ENCODE measurements around the gene CHN2. TPM values are rescaled to one million over a fixed set of nuclear protein-coding genes. Genes with fewer than 3 reads are reported as not detected.

Gene CHN2
- total RNA-seq, 1 donor from 2014 or later, result 6.6 TPM

- H3K4me1 ChIP-seq, result peaks cover 14% of the 10 kb centered on the region
- H3K27ac ChIP-seq, result no peak overlapping the region
- no peak overlapping the region for H3K4me2 ChIP-seq
- H3K9ac ChIP-seq, result no peak overlapping the region
- no peaks in the 10 kb centered on the region for H3K36me3 ChIP-seq
- H3K27ac Mint-ChIP-seq, result no peak overlapping the region
- H3K27me3 ChIP-seq, result no peaks in the 10 kb centered on the region
- no peaks in the 10 kb centered on the region for H3K79me2 ChIP-seq (ENCODE audit: low read depth)
- peaks cover 6% of the 10 kb centered on the region for H3K9me3 Mint-ChIP-seq
- no peak overlapping the region for H2AFZ ChIP-seq (replicated peaks)
- no peak overlapping the region for H3K4me3 Mint-ChIP-seq
- no peaks in the 10 kb centered on the region for H3K27me3 Mint-ChIP-seq (ENCODE audit: insufficient read depth, low read depth)
- no peaks in the 10 kb centered on the region for H4K20me1 ChIP-seq (ENCODE audit: low read depth)
- H3K4me1 Mint-ChIP-seq, result peaks cover 9% of the 10 kb centered on the region
- DNase-seq (ENCODE audit: low spot score), result no peak
- peaks cover 10% of the 10 kb centered on the region for H3F3A ChIP-seq (ENCODE audit: low read depth)
- H3K9me3 ChIP-seq (ENCODE audit: low read depth), result no peaks in the 10 kb centered on the region
- no peaks in the 10 kb centered on the region for H3K36me3 Mint-ChIP-seq
- TF ChIP-seq EZH2 (IDR thresholded peaks at IDR 0.05) (no peak), CTCF (IDR thresholded peaks at IDR 0.05) (no peak), EZH2phosphoT487 (IDR thresholded peaks at IDR 0.05) (no peak)
- H3K4me3 ChIP-seq, result no peak overlapping the region
Measured at GRCh38 chr7:29236649-29237048, 42.1 kb downstream of the CHN2 start.

GRCh38 chr7:29237489-29237888, 42.9 kb downstream of the CHN2 start:
- Histone ChIP-seq H3K4me1 (peaks cover 6% of the 10 kb centered on the region), H3K9me3 (ENCODE audit: low read depth) (no peaks in the 10 kb centered on the region), H4K20me1 (ENCODE audit: low read depth) (no peaks in the 10 kb centered on the region), H3K9ac (no peak overlapping the region), H2AFZ (replicated peaks) (no peak overlapping the region), H3K4me3 (no peak overlapping the region), H3F3A (ENCODE audit: low read depth) (peaks cover 2% of the 10 kb centered on the region), H3K4me2 (no peak overlapping the region), H3K79me2 (ENCODE audit: low read depth) (no peaks in the 10 kb centered on the region), H3K36me3 (no peaks in the 10 kb centered on the region), H3K27ac (no peak overlapping the region), H3K27me3 (no peaks in the 10 kb centered on the region)
- Mint-ChIP-seq H3K4me3 (no peak overlapping the region), H3K9me3 (peaks cover 6% of the 10 kb centered on the region), H3K36me3 (no peaks in the 10 kb centered on the region), H3K4me1 (peaks cover 2% of the 10 kb centered on the region), H3K27ac (no peak overlapping the region), H3K27me3 (ENCODE audit: insufficient read depth, low read depth) (no peaks in the 10 kb centered on the region)
- DNase-seq (ENCODE audit: low spot score), result no peak
- TF ChIP-seq EZH2 (IDR thresholded peaks at IDR 0.05), result no peak
- no peak for TF ChIP-seq CTCF (IDR thresholded peaks at IDR 0.05)

DNA sequence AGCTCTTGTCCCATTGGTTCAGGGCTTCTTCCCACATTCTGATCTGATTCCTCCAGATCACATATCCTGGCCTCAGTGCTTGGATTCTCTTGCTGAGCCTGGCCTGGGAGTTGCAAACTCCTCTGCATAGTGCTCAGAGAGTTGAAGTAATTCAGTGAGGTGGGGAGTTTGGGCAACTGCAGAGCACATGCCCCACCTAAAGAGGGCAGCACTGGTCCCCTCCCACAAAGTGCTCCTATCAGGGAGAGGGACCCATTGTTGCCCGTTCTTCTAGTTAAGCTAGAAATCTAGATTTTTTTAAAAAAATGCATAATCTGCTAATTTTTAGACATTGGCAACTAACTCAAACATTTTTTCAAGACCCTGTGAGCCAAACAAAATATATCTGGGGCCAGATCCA, 45.1 kb downstream of the CHN2 start:
- Mint-ChIP-seq H3K27me3 (ENCODE audit: insufficient read depth, low read depth) (no peaks in the 10 kb centered on the region), H3K27ac (no peak overlapping the region), H3K4me3 (no peak overlapping the region), H3K36me3 (no peaks in the 10 kb centered on the region), H3K9me3 (peaks cover 3% of the 10 kb centered on the region), H3K4me1 (no peaks in the 10 kb centered on the region)
- no peak overlapping the region for H3K4me2 ChIP-seq
- H3K4me3 ChIP-seq, result no peak overlapping the region
- DNase-seq (ENCODE audit: low spot score), result peak; percentile 9
- no peak overlapping the region for H2AFZ ChIP-seq (replicated peaks)
- H4K20me1 ChIP-seq (ENCODE audit: low read depth), result no peaks in the 10 kb centered on the region
- H3K9me3 ChIP-seq (ENCODE audit: low read depth), result no peaks in the 10 kb centered on the region
- no peaks in the 10 kb centered on the region for H3K27me3 ChIP-seq
- H3K27ac ChIP-seq, result no peak overlapping the region
- H3K36me3 ChIP-seq, result no peaks in the 10 kb centered on the region
- no peak overlapping the region for H3K9ac ChIP-seq
- no peaks in the 10 kb centered on the region for H3F3A ChIP-seq (ENCODE audit: low read depth)
- no peaks in the 10 kb centered on the region for H3K79me2 ChIP-seq (ENCODE audit: low read depth)
- TF ChIP-seq EZH2phosphoT487 (IDR thresholded peaks at IDR 0.05) (no peak), CTCF (IDR thresholded peaks at IDR 0.05) (peak; percentile 49)
- no peaks in the 10 kb centered on the region for H3K4me1 ChIP-seq

GRCh38 chr7:29242265-29242664, 47.7 kb downstream of the CHN2 start:
- no peak overlapping the region for H3K27ac ChIP-seq
- Mint-ChIP-seq H3K4me1 (no peaks in the 10 kb centered on the region), H3K27ac (no peak overlapping the region), H3K4me3 (no peak overlapping the region), H3K36me3 (no peaks in the 10 kb centered on the region), H3K27me3 (ENCODE audit: insufficient read depth, low read depth) (peaks cover 3% of the 10 kb centered on the region), H3K9me3 (no peaks in the 10 kb centered on the region)
- no peak overlapping the region for H3K9ac ChIP-seq
- no peaks in the 10 kb centered on the region for H3K27me3 ChIP-seq
- no peaks in the 10 kb centered on the region for H3K79me2 ChIP-seq (ENCODE audit: low read depth)
- H3K4me2 ChIP-seq, result no peak overlapping the region
- no peak for TF ChIP-seq CTCF (IDR thresholded peaks at IDR 0.05)
- no peak for TF ChIP-seq EZH2phosphoT487 (IDR thresholded peaks at IDR 0.05)
- no peak for TF ChIP-seq EZH2 (IDR thresholded peaks at IDR 0.05)
- H2AFZ ChIP-seq (replicated peaks), result no peak overlapping the region
- no peaks in the 10 kb centered on the region for H3K4me1 ChIP-seq
- no peaks in the 10 kb centered on the region for H3K9me3 ChIP-seq (ENCODE audit: low read depth)
- H3K36me3 ChIP-seq, result no peaks in the 10 kb centered on the region
- no peaks in the 10 kb centered on the region for H4K20me1 ChIP-seq (ENCODE audit: low read depth)
- no peak for DNase-seq (ENCODE audit: low spot score)
- H3K4me3 ChIP-seq, result no peak overlapping the region
- no peaks in the 10 kb centered on the region for H3F3A ChIP-seq (ENCODE audit: low read depth)
